ENCODE measurements around the gene EPB41L3.

GRCh38 chr18:5444847-5445246 lies 99.0 kb downstream of the EPB41L3 start:
- TF ChIP-seq GLIS3 (CRISPR knock-in tag; IDR thresholded peaks at IDR 0.05): no peak
- TF ChIP-seq ZFP30 (CRISPR knock-in tag; IDR thresholded peaks at IDR 0.05): no peak
- TF ChIP-seq ZFP3 (CRISPR knock-in tag; IDR thresholded peaks at IDR 0.05): no peak
- no peak for TF ChIP-seq ZNF8 (CRISPR knock-in tag; IDR thresholded peaks at IDR 0.05)
- TF ChIP-seq PATZ1 (CRISPR knock-in tag; IDR thresholded peaks at IDR 0.05; ENCODE audit: borderline replicate concordance): no peak
- no peak for TF ChIP-seq PPARA (CRISPR knock-in tag; IDR thresholded peaks at IDR 0.05; ENCODE audit: borderline replicate concordance)
- no peak for TF ChIP-seq ISL1 (CRISPR knock-in tag; IDR thresholded peaks at IDR 0.05)
- TF ChIP-seq CREB5 (CRISPR knock-in tag; IDR thresholded peaks at IDR 0.05; ENCODE audit: low read depth): no peak
- no peak for TF ChIP-seq TCF4 (CRISPR knock-in tag; IDR thresholded peaks at IDR 0.05; ENCODE audit: borderline replicate concordance)
- TF ChIP-seq RARB (CRISPR knock-in tag; IDR thresholded peaks at IDR 0.05): no peak
- no peak for TF ChIP-seq ARNTL (CRISPR knock-in tag; IDR thresholded peaks at IDR 0.05; ENCODE audit: borderline replicate concordance, low read depth)
